NCI-H1694 treated with DMSO at 0.1 percent for 48 hours (cell line): ENCODE results near the gene RNF166.

Experiments used
- DNase-seq: peaks from one replicate; lab custom pipeline; 2025; lab: John Stamatoyannopoulos, UW

RNF166 gene

DNA sequence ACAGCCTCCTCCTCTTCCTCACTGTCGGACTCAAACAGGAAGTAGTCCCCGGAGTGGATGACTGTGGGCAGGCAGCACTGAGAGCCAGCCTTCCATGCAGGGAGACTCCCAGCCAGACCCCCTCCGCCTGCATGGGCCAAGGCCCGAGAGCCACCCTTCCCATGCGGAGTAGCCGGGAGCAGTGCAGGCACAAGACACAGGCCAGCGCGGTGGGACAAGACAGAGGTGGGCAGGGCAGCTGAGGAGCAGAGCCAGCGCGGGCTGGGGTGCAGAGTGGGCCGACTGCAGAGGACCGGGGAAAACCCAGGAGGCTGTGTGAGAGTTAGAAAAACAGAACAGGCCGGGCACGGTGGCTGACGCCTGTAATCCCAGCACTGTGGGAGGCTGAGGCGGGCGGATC lies 17.7 kb upstream of the RNF166 start:
- no peak for DNase-seq

DNA sequence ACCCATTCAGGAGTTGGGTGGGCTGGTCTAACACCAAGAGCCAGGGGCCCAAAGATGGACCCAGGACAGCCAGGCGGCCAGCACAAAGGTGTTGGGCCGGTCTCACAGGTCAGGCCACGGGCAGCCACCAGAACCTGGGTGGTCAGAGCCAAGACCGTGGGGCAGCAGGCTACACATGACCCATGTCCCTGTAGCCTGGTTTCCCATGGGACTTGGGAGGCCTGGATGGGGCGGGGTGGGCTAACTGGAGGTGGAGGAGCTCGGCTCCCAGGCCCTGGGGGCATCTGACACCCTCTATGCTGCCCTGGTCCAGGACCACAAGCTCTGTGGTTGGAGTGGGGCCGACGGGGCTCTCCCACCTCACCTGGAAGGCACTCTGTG lies 17.3 kb upstream of the RNF166 start:
- no peak for DNase-seq

DNA sequence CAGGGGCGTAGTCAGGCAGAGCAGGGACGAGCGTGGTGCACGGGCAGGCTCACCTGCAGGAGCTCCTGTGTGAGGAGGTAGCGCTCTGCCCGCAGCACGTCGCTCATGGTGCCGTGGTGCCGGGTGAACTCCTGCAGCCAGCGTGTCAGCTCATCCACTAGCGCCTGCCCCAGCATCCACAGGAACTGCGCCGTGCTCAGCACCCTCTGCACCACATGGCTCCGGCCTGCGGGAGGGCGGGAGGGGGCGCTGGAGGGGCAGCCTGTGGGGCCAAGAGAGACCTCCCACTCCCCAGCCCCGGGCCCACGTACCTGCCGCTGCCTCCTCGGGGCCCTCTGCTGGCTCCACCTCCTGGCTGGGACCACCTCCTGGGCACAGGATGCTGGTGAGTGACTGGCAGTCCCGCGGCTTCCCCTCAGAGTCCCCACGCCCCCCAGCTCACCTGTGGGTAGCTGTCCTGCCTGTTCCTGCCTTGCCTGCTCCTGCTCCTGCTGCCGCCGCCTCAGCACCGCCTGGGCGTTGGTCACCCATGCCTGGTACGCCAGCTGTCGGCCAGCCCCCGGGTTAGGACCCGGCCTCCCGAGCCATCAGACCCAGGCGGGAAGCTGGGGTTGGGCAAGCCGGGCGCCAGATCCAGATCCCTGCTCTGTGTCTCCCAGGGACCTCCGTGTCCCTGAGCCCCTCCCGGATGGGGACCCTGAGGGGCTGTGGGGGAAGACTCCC lies 16.7 kb upstream of the RNF166 start:
- DNase-seq: no peak

DNA sequence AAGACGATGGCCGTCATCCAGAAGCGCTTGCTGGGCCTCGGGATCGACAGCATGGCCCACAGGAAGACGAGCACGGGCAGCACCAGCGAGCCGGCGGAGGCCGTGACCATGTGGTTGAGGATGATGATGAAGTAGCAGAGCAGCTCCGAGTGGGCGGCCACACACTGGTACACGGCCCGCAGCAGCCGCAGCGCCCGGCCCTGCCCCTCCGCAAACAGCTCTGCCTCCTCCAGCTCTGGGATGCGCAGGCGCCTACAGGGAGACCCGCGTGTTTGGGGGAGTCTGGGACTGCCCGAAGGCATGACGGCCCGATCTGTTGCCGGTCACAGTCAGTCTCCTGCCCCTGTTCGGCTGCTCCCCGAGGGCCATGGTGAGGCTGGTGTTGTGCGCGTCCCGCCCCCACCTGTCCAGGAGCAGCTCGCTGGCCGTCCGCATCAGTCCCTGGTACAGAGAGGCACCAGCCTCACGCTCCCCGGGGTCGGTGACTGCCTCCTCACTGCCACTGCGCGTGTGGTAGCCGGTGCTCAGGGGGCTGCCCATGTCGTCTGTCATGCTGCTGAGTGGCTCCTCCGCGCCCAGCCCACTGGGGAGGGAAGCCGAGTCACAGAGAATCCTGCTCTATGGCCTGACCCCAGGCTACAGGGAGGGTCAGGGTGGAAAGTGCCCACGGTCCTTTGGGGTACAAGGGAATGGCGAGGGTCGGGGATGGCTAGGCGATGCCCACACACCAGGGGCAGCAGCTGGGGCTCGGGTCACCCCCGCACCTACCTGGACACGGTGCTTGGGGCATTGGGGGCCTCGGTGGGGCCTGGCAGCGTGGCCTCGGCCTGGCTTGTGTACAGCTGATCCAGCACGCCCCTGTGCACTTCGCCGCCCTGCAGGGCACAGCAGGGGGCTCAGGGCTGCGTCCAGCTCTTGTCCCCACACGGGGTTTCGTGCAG lies 15.9 kb upstream of the RNF166 start:
- no peak for DNase-seq

DNA sequence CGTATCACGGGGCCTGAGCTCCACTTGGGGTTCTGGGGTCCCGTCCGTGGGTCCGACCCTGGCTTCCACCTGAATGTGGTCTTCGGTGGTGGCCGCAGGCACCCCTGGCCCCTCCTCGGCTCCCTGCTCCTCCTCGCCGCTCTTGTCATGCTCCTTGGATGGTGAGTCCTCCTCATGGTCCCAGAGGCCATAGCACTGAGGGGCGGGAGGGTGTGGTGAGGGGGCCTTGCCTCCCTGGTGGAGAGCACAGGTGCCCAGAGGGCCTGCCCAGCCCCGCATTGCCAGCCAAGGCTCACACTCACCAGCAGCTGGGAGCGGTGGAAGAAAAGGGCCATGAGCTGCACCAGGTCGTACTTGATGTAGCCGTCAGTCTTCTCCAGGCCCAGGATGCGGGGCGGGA lies 15.0 kb upstream of the RNF166 start:
- DNase-seq: no peak

DNA sequence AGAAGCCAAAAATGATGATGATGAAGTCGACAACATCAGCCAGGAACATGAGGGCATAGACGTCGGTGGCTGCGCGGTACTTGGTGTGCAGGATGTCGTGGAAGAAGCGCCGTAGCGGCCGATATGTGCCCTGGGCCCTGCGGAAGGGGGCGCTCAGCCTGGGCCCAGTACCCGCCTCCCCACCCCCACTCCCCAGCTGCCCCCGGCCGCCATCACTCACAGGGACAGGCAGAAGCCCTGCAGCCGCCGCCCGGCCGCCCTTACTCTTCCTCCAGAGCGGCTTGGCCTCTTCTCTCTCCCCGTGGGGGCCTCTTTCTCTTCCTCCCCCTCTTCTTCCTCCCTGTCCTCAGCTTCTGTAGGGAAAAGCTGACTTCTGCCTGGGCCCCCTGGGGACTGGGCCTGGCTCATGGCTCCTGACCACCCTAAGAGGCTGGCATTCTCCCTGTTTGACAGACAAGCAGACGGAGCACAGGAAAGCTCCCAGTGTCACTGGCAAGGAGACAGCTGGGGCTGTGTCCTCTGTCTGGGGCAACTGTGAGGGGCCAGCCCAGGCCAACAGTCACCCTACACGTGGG lies 14.3 kb upstream of the RNF166 start:
- no peak for DNase-seq

DNA sequence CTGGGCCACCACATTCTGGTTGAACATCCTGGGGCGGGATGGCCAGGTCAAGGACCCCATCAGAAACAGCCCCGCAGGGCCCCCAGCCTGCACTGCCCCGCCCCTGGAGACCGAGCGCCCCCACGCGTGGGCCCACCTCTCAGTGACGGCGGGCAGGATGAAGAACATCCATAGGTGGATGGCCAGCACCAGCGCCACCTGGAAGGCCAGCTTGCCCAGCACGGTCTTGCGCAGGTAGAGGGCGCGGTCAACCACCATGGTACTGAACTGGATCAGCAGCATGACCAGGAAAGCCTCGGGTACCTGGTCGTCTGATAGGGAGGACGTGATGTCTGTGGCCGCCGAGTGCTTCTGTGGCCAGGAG lies 13.7 kb upstream of the RNF166 start:
- no peak for DNase-seq

DNA sequence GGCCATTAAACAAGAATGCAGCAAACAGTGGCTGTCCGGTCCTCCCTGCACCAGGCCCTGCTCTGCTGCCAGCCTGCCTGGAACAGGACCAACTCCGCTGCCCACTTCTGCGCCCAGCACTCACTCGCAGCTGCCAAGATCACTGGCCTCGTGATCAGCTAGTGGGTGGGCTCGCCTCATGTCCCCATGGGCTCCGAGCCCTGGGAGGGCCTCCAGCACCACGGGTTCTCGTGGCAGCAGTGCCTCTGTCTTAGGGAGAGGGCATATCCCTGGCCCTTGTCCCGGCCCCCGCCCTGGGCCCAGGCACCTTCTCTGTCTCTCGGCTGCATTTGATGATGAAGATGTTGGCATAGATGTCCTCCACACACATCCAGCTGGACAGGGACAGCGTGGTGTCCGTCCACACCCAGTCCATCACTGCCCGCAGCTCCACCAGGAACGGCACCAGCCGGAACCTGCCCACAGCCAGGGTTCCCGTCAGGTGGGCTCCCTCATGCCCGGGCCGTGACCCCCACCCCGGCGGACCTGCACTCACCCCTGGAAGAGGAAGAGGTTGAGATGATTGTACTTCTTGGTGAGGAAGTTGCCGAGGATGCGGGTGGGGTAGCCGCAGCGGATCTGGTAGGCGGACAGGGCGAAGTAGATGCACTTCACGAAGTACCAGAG lies 13.2 kb upstream of the RNF166 start:
- no peak for DNase-seq

DNA sequence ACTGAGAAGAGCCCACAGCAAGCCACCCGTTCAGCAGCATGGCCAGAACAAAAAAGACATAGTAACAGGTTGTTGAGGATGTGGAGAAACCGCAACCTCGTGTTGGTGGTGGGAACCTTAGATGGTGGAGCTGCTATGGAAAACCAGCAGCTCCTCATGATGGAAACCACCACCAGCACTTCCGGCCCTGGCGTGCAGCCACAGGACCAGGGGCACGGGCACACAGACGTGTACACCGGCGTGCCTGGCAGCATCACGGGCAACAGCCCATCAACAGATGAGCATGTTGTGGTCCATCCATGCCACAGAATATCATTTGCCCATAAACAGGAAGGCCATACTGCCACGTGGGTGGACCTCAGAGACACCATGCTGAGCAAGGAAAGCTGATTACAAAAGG lies 12.0 kb upstream of the RNF166 start:
- DNase-seq: no peak

DNA sequence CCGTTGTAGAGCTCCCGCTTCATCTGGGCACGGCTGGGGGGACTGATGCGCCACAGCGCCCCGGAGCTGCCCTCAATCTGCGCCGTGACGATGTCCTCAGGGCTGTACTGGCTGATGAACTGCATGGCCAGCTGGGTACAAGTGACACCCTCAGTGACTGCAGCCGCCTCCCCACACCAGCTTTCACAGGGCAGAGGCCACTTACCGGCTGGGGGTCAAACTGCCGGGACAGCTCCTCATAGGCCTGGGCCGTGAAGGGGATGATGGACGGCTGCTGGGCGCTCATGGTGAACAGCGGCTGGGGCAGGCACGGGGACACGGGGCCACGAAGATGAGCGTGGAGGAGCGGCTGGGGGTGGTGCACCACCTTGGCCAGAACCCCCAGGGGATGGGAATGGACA lies 10.4 kb upstream of the RNF166 start:
- no peak for DNase-seq

DNA sequence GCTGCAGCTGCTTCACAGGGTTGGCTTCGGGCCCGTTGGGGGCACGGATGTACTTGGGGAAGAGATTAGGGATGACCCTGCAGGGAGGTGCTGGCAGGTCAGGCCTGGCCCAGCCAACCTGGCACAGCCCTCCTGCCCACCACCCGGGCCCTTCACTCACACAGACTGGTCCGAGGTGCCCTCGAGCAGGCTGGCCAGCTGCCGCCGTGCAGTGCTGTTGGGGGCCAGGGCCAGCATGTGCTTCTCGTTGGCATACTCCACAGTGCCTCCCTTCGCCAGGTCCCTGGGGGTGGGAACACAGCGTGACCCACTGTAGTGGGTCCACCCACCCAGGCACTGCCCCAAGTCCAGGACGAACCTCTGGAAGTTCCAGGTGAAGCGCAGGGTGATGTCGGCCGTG lies 10.0 kb upstream of the RNF166 start:
- DNase-seq: no peak

DNA sequence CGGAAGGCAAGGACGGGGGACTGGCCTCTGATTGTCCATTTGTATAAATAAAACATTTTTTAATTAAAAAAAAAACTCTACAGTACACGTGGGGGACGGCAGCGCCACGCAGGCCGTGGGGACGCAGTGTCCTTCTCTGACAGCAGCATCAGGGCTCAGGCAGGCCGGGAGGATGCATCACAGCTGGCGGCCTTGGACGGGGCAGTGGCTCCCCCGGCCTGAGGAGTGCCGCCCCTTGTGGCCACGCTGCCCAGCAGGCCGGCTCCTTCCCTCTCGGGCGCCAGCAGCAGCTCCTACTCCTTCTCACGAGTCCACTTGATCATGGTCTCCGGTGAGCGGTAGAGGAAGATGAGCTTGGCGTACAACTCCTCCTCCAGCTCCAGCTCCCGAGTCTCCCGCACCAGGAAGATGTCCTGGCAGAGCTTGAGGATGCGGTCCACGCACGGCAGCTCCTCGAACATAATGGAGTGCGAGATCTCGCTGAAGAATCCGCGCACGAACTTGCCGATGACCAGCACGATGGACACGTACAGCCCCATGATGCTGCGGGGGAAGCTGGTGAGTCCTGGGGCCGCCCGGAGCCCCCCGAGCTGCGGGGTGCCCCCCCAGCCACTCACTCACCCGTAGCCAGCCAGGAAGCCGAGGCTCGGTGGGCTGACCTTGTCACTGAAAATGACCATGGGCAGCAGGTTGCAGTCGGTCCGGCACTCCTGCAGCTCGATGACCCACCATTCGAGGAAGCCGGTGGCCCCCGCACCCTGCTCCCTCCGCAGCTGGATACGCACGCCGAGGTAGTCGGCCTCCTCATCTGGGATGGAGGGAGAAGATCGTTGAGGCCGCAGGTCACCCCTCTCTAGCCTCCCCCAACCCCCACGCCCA lies 9.3 kb upstream of the RNF166 start:
- no peak for DNase-seq

DNA sequence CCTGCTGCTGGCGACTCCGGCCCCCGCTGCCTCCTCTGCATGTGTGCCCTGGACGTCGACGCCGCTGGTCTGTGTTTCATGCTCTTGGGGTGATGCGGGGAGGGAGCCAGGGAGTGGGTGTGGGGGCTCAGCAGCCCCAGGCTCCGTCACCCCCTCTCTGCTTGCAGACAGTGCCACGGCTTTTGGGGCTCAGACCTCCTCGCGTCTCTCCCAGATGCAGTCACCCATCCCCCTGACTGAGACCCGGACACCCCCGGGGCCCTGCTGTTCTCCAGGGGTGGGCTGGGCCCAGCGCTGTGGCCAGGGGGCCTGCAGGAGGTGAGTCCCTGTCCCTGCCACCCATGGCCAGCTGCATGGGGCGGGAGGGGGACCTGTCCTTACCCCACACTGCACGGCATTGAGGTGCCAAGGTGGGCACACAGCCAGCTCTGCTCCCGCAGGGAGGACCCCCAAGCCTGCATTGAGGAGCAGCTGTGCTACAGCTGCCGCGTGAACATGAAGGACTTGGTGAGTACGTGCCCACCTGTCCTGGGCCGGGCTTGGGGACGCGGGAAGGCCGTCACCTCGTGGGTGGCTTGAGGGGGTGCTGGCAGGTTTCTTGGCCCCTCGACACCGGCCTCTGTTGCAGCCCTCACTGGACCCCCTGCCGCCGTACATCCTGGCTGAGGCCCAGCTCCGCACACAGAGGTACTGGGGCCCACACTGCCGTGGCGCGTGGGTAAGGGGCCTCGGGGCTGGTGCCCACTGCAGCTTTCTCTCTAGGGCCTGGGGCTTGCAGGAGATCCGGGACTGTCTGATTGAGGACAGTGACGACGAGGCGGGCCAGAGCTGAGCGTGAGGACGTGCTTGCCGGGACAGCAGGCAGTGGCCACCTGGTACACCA lies 8.5 kb upstream of the RNF166 start:
- DNase-seq: no peak

DNA sequence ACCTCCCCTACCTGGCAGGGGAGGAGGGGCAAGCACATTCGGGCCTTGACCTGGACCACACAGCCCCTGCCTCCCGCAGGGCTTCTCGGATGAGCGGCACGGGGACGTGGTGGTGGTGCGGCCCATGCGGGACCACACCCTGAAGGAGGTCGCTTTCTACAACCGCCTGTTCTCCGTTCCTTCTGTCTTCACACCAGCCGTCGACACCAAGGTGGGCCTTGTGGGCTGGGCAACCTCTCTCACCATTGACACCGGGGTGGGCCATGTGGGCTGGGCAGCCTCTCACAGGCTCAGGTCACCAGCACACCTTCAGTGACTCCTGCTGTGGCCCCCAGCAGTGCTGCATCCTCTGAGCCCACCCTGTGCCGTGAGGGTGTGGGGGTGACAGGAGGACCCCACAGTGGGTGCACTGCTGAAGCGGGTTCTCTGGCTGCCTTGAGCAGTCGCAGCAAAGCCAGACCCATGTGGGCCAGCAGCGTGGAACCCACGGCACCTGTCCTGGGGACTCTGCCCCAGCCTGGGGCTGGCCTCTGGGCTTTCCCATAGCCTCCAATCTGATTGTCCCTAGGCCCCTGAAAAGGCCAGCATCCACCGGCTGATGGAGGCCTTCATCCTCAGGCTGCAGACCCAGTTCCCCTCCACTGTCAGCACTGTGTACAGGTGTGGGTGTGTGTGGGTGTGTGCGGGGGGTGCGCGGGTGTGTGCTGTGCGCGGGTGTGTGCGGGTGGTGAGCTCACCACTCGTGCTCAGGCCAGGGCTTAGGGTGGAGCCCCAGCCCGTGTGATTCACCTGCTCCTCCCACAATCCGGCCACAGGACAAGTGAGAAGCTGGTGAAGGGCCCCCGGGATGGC lies 7.6 kb upstream of the RNF166 start:
- no peak for DNase-seq

DNA sequence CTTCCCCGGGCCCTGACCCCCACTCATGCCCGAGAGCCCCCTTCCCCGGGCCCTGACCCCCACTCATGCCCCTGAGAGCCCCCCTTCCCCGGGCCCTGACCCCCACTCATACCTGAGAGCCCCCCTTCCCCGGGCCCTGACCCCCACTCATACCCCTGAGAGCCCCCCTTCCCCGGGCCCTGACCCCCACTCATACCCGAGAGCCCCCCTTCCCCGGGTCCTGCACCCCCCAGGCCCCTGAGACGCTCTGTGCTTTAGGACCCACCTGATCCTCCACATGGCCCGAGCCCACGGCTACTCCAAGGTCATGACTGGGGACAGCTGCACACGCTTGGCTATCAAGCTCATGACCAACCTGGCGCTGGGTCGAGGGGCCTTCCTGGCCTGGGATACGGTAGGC lies 6.8 kb upstream of the RNF166 start:
- DNase-seq: no peak

DNA sequence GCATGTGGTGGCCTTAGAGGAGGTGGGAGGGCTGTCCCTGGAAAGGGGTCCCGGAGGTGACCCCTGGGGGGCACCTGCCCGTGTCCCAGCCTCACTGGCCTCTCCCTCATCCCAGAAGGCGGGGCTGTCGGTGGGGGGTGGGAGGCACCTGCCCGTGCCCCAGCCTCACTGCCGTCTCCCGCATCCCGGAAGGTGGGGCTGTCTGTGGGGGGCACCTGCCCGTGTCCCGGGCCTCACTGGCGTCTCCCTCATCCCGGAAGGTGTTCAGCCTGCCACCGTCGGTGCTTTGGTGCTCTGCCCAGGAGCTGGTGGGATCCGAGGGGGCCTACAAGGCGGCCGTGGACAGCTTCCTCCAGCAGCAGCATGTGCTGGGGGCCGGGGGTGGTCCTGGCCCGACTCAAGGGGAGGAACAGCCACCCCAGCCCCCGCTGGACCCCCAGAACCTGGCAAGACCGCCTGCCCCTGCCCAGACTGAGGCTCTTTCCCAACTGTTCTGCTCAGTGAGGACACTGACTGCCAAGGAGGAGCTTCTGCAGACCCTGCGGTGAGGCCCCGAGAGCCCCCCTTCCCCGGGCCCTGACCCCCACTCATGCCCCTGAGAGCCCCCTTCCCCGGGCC lies 6.3 kb upstream of the RNF166 start:
- DNase-seq: no peak

DNA sequence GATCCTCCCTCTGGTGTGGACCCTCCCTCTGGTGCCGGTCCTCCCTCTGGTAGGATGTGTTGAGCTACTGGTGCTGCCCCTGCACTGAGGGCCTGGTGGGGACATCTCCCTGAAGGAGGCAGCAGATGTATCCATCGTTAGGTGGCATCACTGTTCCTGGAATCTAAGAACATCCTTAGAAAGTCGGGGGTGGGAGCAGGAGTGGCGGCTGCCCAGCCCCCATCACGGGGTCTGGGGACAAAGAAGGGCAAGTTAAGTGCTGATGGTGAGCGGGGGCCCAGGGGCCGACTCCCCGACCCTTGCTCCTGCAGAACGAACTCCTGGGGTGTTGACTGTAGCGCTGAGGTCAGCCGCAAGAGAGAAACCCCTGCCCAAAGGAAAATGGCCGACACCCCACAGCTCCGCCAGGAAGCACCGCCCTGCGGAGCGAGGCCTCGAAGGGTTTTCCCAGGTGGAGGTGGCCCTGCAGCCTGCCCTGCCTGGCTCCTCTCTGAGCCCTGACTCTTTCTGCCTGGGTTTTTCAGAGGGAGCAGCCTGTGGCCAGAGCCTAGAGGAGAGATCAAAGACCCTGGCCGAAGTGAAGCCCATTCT lies 5.6 kb upstream of the RNF166 start:
- no peak for DNase-seq

DNA sequence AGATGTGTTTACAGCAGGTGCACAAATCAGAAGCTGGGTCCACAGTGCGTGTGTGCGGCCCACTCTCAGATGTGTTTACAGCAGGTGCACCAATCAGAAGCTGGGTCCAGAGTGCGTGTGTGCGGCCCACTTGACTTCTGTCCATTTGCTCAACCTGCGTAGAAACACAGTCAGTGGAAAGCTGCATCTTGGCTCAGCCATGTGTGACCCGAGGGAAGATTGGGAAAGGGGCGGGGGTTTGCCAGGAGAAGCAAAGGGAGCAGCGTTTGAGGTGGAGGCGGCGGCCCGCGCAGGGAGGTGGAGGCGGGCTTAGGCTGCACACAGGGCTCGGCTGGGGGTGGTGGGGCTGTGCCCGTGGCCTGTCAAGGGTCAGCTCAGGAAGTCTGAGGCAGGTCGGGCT lies 4.3 kb upstream of the RNF166 start:
- no peak for DNase-seq
